ENCODE results near the gene SNED1.

- TF ChIP-seq POLR2A (IDR thresholded peaks at IDR 0.05) (no peak), CTCF (IDR thresholded peaks at IDR 0.05) (no peak), POLR2AphosphoS5 (IDR thresholded peaks at IDR 0.05) (no peak)
These were observed 89.2 kb downstream of the SNED1 start for GRCh38 chr2:241087420-241088268.

All from breast epithelium (tissue), 3 donors.